NCI-H446 (cell line): ENCODE measurements around the gene NDUFAF4.

ENCODE experiments used
- DNase-seq, 2 experiments: peaks; one replicate each; lab custom pipeline; 2025; lab: John Stamatoyannopoulos, UW

The NDUFAF4 gene

GRCh38 chr6:96897396-96898240 is at the start of gene NDUFAF4:
TSS of gene NDUFAF4 (minus strand) at chr6:96897891. CDS start at chr6:96897801, 90 bp downstream.
- peak; percentile 83 to 95 for DNase-seq

- no peak for DNase-seq
Observed at GRCh38 chr6:96947055-96947454, 49.4 kb upstream of the NDUFAF4 start.

- DNase-seq: peak in 1 of 2 experiments; percentile 63
Observed at GRCh38 chr6:96943555-96944215, 46.0 kb upstream of the NDUFAF4 start.

- DNase-seq: no peak
Observed at GRCh38 chr6:96942676-96943075, 45.0 kb upstream of the NDUFAF4 start.

- no peak for DNase-seq
Observed at GRCh38 chr6:96940322-96940721, 42.6 kb upstream of the NDUFAF4 start.

GRCh38 chr6:96939007-96939805 is 41.5 kb upstream of the NDUFAF4 start:
- peak; percentile 89 to 90 for DNase-seq

- no peak for DNase-seq
Observed at GRCh38 chr6:96934087-96934486, 36.4 kb upstream of the NDUFAF4 start.

GRCh38 chr6:96931198-96931597 is 33.5 kb upstream of the NDUFAF4 start:
- no peak for DNase-seq

GRCh38 chr6:96929741-96930140 is 32.0 kb upstream of the NDUFAF4 start:
- DNase-seq: no peak

GRCh38 chr6:96927660-96928059 is 30.0 kb upstream of the NDUFAF4 start:
- DNase-seq: no peak

- no peak for DNase-seq
Observed at GRCh38 chr6:96926425-96926824, 28.7 kb upstream of the NDUFAF4 start.

GRCh38 chr6:96925290-96925687 is 27.6 kb upstream of the NDUFAF4 start:
- no peak for DNase-seq

- no peak for DNase-seq
Observed at GRCh38 chr6:96923871-96924493, 26.3 kb upstream of the NDUFAF4 start.

GRCh38 chr6:96923400-96923799 is 25.7 kb upstream of the NDUFAF4 start:
- DNase-seq: no peak

- no peak for DNase-seq
Observed at GRCh38 chr6:96917098-96917497, 19.4 kb upstream of the NDUFAF4 start.

GRCh38 chr6:96913621-96914020 is 15.9 kb upstream of the NDUFAF4 start:
- DNase-seq: no peak

- DNase-seq: peak in 1 of 2 experiments; percentile 54
Observed at GRCh38 chr6:96911751-96912150, 14.1 kb upstream of the NDUFAF4 start.

GRCh38 chr6:96911171-96911570 is 13.5 kb upstream of the NDUFAF4 start:
- DNase-seq: no peak

- DNase-seq: no peak
Observed at GRCh38 chr6:96909811-96910210, 12.1 kb upstream of the NDUFAF4 start.

GRCh38 chr6:96907498-96907897 is 9.8 kb upstream of the NDUFAF4 start:
- no peak for DNase-seq

GRCh38 chr6:96900873-96901272 is 3.2 kb upstream of the NDUFAF4 start:
- DNase-seq: no peak

- DNase-seq: peak in 1 of 2 experiments; percentile 8
Observed at GRCh38 chr6:96899451-96899998, 1.8 kb upstream of the NDUFAF4 start.
